Mesenchymal stem cell (in vitro differentiated cells and primary cell): ENCODE measurements around the gene SPATS2L.

Source experiments
- DNase-seq: peaks from one replicate; pipeline ENCODE4 v3.0.0-alpha.2; 2013
- H2AFZ ChIP-seq: one replicate; pipeline ENCODE4 v1.6.1; 2013; ENCODE audit warnings: low read depth, mild to moderate bottlenecking, control low read depth, inconsistent platforms, low read length, moderate library complexity
- H2AK5ac ChIP-seq: 2 replicates; pipeline ENCODE4 v1.6.1; 2013; ENCODE audit warnings: low read length, moderate library complexity, mild to moderate bottlenecking, inconsistent platforms; ENCODE audit not compliant: severe bottlenecking
- H2BK120ac ChIP-seq: one replicate; pipeline ENCODE4 v1.6.1; 2013; ENCODE audit warnings: low read depth, mild to moderate bottlenecking, inconsistent platforms, low read length, moderate library complexity
- H2BK12ac ChIP-seq, 2 experiments: one replicate each; pipeline ENCODE4 v1.6.1; 2013; ENCODE audit warnings: inconsistent platforms in 2 of 2, low read length in 2 of 2, mild to moderate bottlenecking in 2 of 2, moderate library complexity in 2 of 2, control low read depth in 1 of 2
- H2BK15ac ChIP-seq: one replicate; pipeline ENCODE4 v1.6.1; 2013; ENCODE audit warnings: mild to moderate bottlenecking, low read depth, inconsistent platforms; ENCODE audit not compliant: poor library complexity, severe bottlenecking
- H2BK5ac ChIP-seq: 2 replicates; pipeline ENCODE4 v1.6.1; 2013; ENCODE audit warnings: low read depth, mild to moderate bottlenecking, low read length, control low read depth, inconsistent platforms; ENCODE audit not compliant: poor library complexity, severe bottlenecking
- H3K14ac ChIP-seq, 2 experiments: one replicate each; pipeline ENCODE4 v1.6.1; 2013; ENCODE audit warnings: inconsistent platforms in 2 of 2, low read length in 2 of 2, control low read depth in 1 of 2, mild to moderate bottlenecking in 1 of 2, moderate library complexity in 1 of 2
- H3K18ac ChIP-seq, 2 experiments: one replicate each; pipeline ENCODE4 v1.6.1; 2013; ENCODE audit warnings: inconsistent platforms in 2 of 2, low read length in 2 of 2, control low read depth in 1 of 2, low read depth in 1 of 2, mild to moderate bottlenecking in 1 of 2
- H3K23ac ChIP-seq, 2 experiments: one replicate each; pipeline ENCODE4 v1.6.1; 2013; ENCODE audit warnings: inconsistent platforms in 2 of 2, low read length in 2 of 2, mild to moderate bottlenecking in 2 of 2, moderate library complexity in 2 of 2, control low read depth in 1 of 2
- H3K27ac ChIP-seq: 2 replicates; pipeline ENCODE4 v1.5.1; 2013; ENCODE audit warnings: mild to moderate bottlenecking, moderate library complexity, low read length, control low read depth, inconsistent platforms; ENCODE audit not compliant: poor library complexity, severe bottlenecking
- H3K27me3 ChIP-seq, 2 experiments: 2 replicates each; pipeline versions ENCODE4 v1.6.1 to v1.7.0; 2013; ENCODE audit warnings: low read length in 2 of 2, mild to moderate bottlenecking in 2 of 2, moderate library complexity in 2 of 2, control low read depth in 1 of 2, inconsistent platforms in 1 of 2; ENCODE audit not compliant: control insufficient read depth in 1 of 2, insufficient read depth in 1 of 2
- H3K36me3 ChIP-seq, 2 experiments: 2 replicates each; pipeline versions ENCODE4 v1.6.1 to v1.7.0; 2013; ENCODE audit warnings: low read length in 2 of 2, control low read depth in 1 of 2, inconsistent platforms in 1 of 2, low read depth in 1 of 2, mild to moderate bottlenecking in 1 of 2; ENCODE audit not compliant: insufficient read depth in 2 of 2, control insufficient read depth in 1 of 2
- H3K4ac ChIP-seq, 2 experiments: one replicate each; pipeline ENCODE4 v1.6.1; 2013; ENCODE audit warnings: inconsistent platforms in 2 of 2, low read length in 2 of 2, mild to moderate bottlenecking in 2 of 2, moderate library complexity in 2 of 2, control low read depth in 1 of 2, low read depth in 1 of 2
- H3K4me1 ChIP-seq: 2 replicates; pipeline ENCODE4 v1.6.1; 2013; ENCODE audit warnings: low read depth, low read length, control low read depth; ENCODE audit not compliant: control insufficient read depth, insufficient read depth
- H3K4me2 ChIP-seq: 2 replicates; pipeline ENCODE4 v1.6.1; 2013; ENCODE audit warnings: low read length, mild to moderate bottlenecking, inconsistent platforms; ENCODE audit not compliant: poor library complexity, severe bottlenecking
- H3K4me3 ChIP-seq, 2 experiments: 2 replicates each; pipeline versions ENCODE4 v1.5.1 to v1.7.0; 2013; ENCODE audit warnings: low read length in 2 of 2, mild to moderate bottlenecking in 2 of 2, control low read depth in 1 of 2, low read depth in 1 of 2; ENCODE audit not compliant: insufficient read depth in 1 of 2
- H3K79me1 ChIP-seq: replicated peaks from 2 replicates; pipeline ENCODE4 v1.6.1; 2013; ENCODE audit warnings: mild to moderate bottlenecking, control low read depth, low read length, inconsistent platforms; ENCODE audit not compliant: poor library complexity, severe bottlenecking
- H3K9ac ChIP-seq: 2 replicates; pipeline ENCODE4 v1.7.0; 2013; ENCODE audit warnings: mild to moderate bottlenecking, low read length, moderate library complexity
- H3K9me3 ChIP-seq: 2 replicates; pipeline ENCODE4 v1.7.0; 2013; ENCODE audit warnings: mild to moderate bottlenecking, low read length; ENCODE audit not compliant: control insufficient read depth
- H4K8ac ChIP-seq: one replicate; pipeline ENCODE4 v1.6.1; 2013; ENCODE audit warnings: inconsistent platforms, mild to moderate bottlenecking, low read length, moderate library complexity
- H4K91ac ChIP-seq: one replicate; pipeline ENCODE4 v1.6.1; 2013; ENCODE audit warnings: mild to moderate bottlenecking, low read length, inconsistent platforms
- WGBS: methylation state at CpG from one replicate; pipeline ENCODE4 v1.1.7; 2013; ENCODE audit warnings: mixed read lengths; 5-methylcytosine and 5-hydroxymethylcytosine counted together

The SPATS2L gene

DNA sequence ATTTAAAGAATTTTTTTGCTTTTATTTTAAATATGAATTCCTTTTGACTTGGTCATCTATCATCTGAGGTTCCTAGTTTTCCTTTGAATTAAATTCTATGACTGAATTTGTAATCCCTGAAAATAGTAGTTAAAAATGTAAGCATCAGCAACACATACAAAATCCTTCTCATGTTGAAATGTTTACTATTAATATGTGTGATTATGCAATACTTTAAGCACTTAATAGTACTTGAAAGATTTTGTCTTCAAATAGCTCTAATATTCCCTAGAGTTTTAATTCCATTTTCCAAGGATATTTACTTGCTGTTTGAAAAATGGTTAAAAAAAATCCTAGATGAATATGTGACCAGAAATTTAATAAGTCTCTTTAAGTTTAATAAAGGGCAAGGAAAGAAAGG is 26.6 kb upstream of the SPATS2L start:
- H3K4me2 ChIP-seq = no peak overlapping the region
- H3K4me3 ChIP-seq = no peak overlapping the region
- H4K91ac ChIP-seq = no peak overlapping the region
- H3K27me3 ChIP-seq = no peaks in the 10 kb centered on the region
- H3K9me3 ChIP-seq = no peaks in the 10 kb centered on the region
- no peak overlapping the region for H3K23ac ChIP-seq
- no peak overlapping the region for H3K9ac ChIP-seq
- H2AK5ac ChIP-seq = no peak overlapping the region
- H3K4me1 ChIP-seq = no peaks in the 10 kb centered on the region
- no peaks in the 10 kb centered on the region for H3K79me1 ChIP-seq
- no peak overlapping the region for H2AFZ ChIP-seq
- H3K18ac ChIP-seq = no peak overlapping the region
- H2BK120ac ChIP-seq = no peak overlapping the region
- no peak for DNase-seq
- no peaks in the 10 kb centered on the region for H3K36me3 ChIP-seq
- no peak overlapping the region for H2BK12ac ChIP-seq
- no peak overlapping the region for H2BK15ac ChIP-seq
- H3K27ac ChIP-seq = no peak overlapping the region
- no peak overlapping the region for H3K14ac ChIP-seq
- H2BK5ac ChIP-seq = no peak overlapping the region
- H3K4ac ChIP-seq = no peak overlapping the region
- no peak overlapping the region for H4K8ac ChIP-seq

DNA sequence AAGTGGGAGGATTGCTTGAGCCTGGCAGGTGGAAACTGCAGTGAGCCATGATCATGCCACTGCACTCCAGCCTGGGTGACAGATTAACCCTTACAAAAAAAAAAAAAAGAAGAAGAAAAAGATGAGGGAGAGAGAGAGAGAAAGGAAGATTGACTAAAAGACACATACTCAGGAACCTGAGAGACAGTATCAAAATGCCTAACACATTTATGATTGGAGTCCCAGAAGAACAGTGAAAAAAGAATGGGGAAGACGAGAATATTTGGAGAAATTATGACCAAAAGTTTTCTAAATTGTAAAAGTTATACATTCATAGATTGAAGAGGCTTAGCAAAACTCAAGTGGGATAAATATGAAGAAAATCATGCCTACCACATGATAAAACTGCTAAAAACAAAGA is 19.9 kb upstream of the SPATS2L start:
- no peak overlapping the region for H3K4me3 ChIP-seq
- DNase-seq = no peak
- no peak overlapping the region for H3K4me2 ChIP-seq
- no peak overlapping the region for H3K4ac ChIP-seq
- no peak overlapping the region for H4K91ac ChIP-seq
- H2BK15ac ChIP-seq = no peak overlapping the region
- no peak overlapping the region for H2AK5ac ChIP-seq
- no peak overlapping the region for H3K23ac ChIP-seq
- no peaks in the 10 kb centered on the region for H3K4me1 ChIP-seq
- no peak overlapping the region for H4K8ac ChIP-seq
- H3K9ac ChIP-seq = no peak overlapping the region
- WGBS = no CpG with 5 or more reads among the region's 1 CpG
- no peaks in the 10 kb centered on the region for H3K36me3 ChIP-seq
- H2AFZ ChIP-seq = no peak overlapping the region
- no peaks in the 10 kb centered on the region for H3K9me3 ChIP-seq
- no peak overlapping the region for H2BK12ac ChIP-seq
- no peak overlapping the region for H2BK120ac ChIP-seq
- H2BK5ac ChIP-seq = no peak overlapping the region
- no peak overlapping the region for H3K27ac ChIP-seq
- H3K14ac ChIP-seq = no peak overlapping the region
- no peaks in the 10 kb centered on the region for H3K79me1 ChIP-seq
- H3K27me3 ChIP-seq = no peaks in the 10 kb centered on the region
- H3K18ac ChIP-seq = no peak overlapping the region

DNA sequence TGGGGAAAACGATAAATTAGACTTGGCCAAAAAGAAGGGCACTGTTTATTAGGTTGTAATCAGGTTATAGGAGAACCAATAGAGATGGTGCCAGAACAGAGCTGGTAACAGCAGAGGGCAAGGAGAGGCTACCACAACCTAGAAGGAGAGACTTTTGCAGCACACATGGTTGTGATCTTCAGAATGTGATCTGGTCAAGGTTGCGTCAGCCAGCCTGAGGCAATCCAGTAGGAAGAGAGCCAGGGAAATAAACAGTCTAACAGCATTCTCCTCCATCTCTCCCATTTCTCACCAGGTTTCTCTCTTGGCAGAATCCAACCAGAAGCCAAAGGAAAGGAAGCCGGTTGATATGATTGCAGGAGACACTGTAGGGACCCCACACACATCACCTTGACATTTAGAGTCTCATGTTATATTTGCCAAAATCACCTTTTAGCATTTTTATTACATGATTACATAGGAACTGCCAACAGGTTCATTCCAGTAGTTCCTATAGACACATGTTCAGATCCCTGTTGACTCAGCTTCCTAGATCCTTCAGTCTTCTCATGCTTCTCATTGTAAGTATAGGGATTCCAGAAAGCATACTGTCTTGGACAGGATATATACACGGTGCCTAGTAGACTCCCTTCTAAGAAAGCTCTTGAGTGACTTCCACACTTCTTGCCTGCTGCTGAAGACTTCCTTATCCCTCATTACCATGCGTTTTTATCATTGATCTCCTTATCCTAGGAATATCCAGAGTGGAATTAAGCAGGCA is 17.6 kb upstream of the SPATS2L start:
- Histone ChIP-seq H2AK5ac (no peak overlapping the region), H3K27ac (no peak overlapping the region), H3K4me3 (no peak overlapping the region), H3K36me3 (no peaks in the 10 kb centered on the region), H3K4me2 (no peak overlapping the region), H3K79me1 (no peaks in the 10 kb centered on the region), H4K8ac (no peak overlapping the region), H3K23ac (no peak overlapping the region), H2BK5ac (no peak overlapping the region), H2AFZ (no peak overlapping the region), H4K91ac (no peak overlapping the region), H3K18ac (no peak overlapping the region), H3K14ac (no peak overlapping the region), H3K27me3 (no peaks in the 10 kb centered on the region), H2BK12ac (no peak overlapping the region), H2BK120ac (no peak overlapping the region), H3K4me1 (no peaks in the 10 kb centered on the region), H3K4ac (no peak overlapping the region), H3K9ac (no peak overlapping the region), H3K9me3 (no peaks in the 10 kb centered on the region), H2BK15ac (no peak overlapping the region)
- peak; percentile 62 for DNase-seq
- 92% methylated on average over 5 of the region's 5 CpGs for WGBS

DNA sequence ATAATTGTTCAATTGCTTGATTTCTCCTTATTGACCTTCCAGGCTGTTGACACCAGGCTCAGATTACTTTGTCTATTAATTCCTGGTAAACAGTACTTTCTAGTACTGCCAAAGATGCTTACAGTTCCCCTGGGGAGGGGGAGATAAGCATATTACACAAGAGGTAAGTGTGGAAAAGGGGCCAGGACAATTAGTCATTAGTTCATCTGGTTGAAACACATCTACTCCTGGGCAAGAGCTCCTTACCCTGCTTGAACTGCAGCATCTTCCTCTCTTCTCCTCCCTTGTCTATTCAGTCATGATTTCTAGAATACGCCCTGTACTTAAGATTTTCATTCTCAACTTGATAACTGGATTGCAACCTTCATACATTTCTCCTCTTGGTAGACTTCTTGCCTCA is 10.4 kb upstream of the SPATS2L start:
- no peaks in the 10 kb centered on the region for H3K27me3 ChIP-seq
- H2AFZ ChIP-seq = no peak overlapping the region
- H2BK5ac ChIP-seq = no peak overlapping the region
- no peak overlapping the region for H3K14ac ChIP-seq
- peaks cover 4% of the 10 kb centered on the region for H3K4me1 ChIP-seq
- no peak overlapping the region for H2BK12ac ChIP-seq
- H3K9ac ChIP-seq = no peak overlapping the region
- H3K27ac ChIP-seq = no peak overlapping the region
- no peaks in the 10 kb centered on the region for H3K9me3 ChIP-seq
- no peak overlapping the region for H4K91ac ChIP-seq
- no peaks in the 10 kb centered on the region for H3K79me1 ChIP-seq
- peak overlapping the region; percentile 27 for H2AK5ac ChIP-seq
- H3K4me2 ChIP-seq = no peak overlapping the region
- no peak overlapping the region for H3K4me3 ChIP-seq
- H3K36me3 ChIP-seq = no peaks in the 10 kb centered on the region
- 98% methylated on average over 1 of the region's 1 CpG for WGBS
- no peak overlapping the region for H3K18ac ChIP-seq
- H3K23ac ChIP-seq = no peak overlapping the region
- H4K8ac ChIP-seq = no peak overlapping the region
- DNase-seq = no peak
- no peak overlapping the region for H2BK120ac ChIP-seq
- H3K4ac ChIP-seq = no peak overlapping the region
- no peak overlapping the region for H2BK15ac ChIP-seq
